ENCODE measurements around the gene RRN3.
"Not testable (repeated sequence)": the region's sequence is repeated elsewhere in the genome, so short reads cannot be mapped to it uniquely, and the experiment has no call there.

RRN3 gene

DNA sequence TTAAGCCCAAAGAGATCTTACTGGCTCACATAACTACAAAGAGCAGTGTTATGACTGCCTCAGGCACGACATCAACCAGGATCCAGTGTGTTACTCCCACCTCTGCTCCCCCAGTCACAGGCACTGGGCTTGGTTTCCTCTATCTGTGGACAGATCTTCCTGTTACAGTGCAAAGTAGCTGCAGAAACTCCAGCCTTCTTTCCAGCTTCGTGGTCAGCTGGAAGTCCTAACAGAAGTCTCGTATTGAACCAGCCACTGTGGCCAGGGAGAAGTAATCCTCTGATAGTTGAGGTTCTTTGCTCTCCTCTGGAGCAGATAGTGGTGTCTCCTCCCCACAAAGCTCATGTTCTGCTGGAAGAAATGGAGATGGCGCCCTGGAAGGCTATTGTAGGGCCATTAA is 77.7 kb downstream of the RRN3 start:
- not testable (repeated sequence) for H3K4me3 ChIP-seq (ENCODE audit: low read depth in 1 of 2, low read length in 2 of 2); H3K27ac ChIP-seq (ENCODE audit: low read depth, low read length); H3K4me1 ChIP-seq (ENCODE audit: insufficient read depth, low read length); H3K36me3 ChIP-seq (ENCODE audit: insufficient read depth, low read length); H3K9me3 ChIP-seq (ENCODE audit: low read length); H3K27me3 ChIP-seq (ENCODE audit: control insufficient read depth in 1 of 2, insufficient read depth in 2 of 2, low read length in 2 of 2); H3K9ac ChIP-seq (ENCODE audit: low read length)

- H3K4me3 ChIP-seq (ENCODE audit: low read depth in 1 of 2, low read length in 2 of 2); H3K9me3 ChIP-seq (ENCODE audit: low read length); H3K4me1 ChIP-seq (ENCODE audit: insufficient read depth, low read length); H3K27me3 ChIP-seq (ENCODE audit: control insufficient read depth in 1 of 2, insufficient read depth in 2 of 2, low read length in 2 of 2); H3K27ac ChIP-seq (ENCODE audit: low read depth, low read length); H3K9ac ChIP-seq (ENCODE audit: low read length): not testable (repeated sequence)
- H3K36me3 ChIP-seq (ENCODE audit: insufficient read depth, low read length), result peaks cover 13% of the 10 kb centered on the region
Observed at GRCh38 chr16:15015671-15016070, 78.4 kb downstream of the RRN3 start.

GRCh38 chr16:15012941-15013340 is 81.1 kb downstream of the RRN3 start:
- peaks cover 13% of the 10 kb centered on the region for H3K36me3 ChIP-seq (ENCODE audit: insufficient read depth, low read length)
- H3K27ac ChIP-seq (ENCODE audit: low read depth, low read length); H3K4me3 ChIP-seq (ENCODE audit: low read depth in 1 of 2, low read length in 2 of 2); H3K9ac ChIP-seq (ENCODE audit: low read length); H3K4me1 ChIP-seq (ENCODE audit: insufficient read depth, low read length); H3K9me3 ChIP-seq (ENCODE audit: low read length); H3K27me3 ChIP-seq (ENCODE audit: control insufficient read depth in 1 of 2, insufficient read depth in 2 of 2, low read length in 2 of 2): not testable (repeated sequence)

Data from muscle layer of colon (tissue), 2 donors.